Astrocyte of the cerebellum (primary cell): ENCODE data around the gene CACNA2D1.

Experiments
- DNase-seq: peaks from one replicate; pipeline ENCODE4 v3.0.0-alpha.2; 2011; ENCODE audit warnings: low read depth
- H3K4me3 ChIP-seq: 2 replicates; pipeline ENCODE4 v1.5.1; 2011; ENCODE audit warnings: mild to moderate bottlenecking, low read depth, low read length, moderate library complexity
- CTCF ChIP-seq: IDR thresholded peaks from 2 replicates; pipeline ENCODE4 v1.5.1; 2012; ENCODE audit warnings: low read length, low read depth, moderate library complexity, mild to moderate bottlenecking; ENCODE audit errors: missing control alignments
- in situ Hi-C: cut with HindIII; loops from 2 replicates; pipeline ENCODE4 v1.10.0; 2017; ENCODE audit warnings: low sequenced_read_pairs

CACNA2D1 gene

GRCh38 chr7:82263920-82264782, 179.4 kb downstream of the CACNA2D1 start:
- no peak overlapping the region for H3K4me3 ChIP-seq
- DNase-seq, result no peak
- in situ Hi-C loops, result no loop called here
- no peak for TF ChIP-seq CTCF

- TF ChIP-seq CTCF, result no peak
- in situ Hi-C loops, result no loop called here
- DNase-seq, result no peak
- no peak overlapping the region for H3K4me3 ChIP-seq
Measured at GRCh38 chr7:82258181-82258580, 185.4 kb downstream of the CACNA2D1 start.

DNA sequence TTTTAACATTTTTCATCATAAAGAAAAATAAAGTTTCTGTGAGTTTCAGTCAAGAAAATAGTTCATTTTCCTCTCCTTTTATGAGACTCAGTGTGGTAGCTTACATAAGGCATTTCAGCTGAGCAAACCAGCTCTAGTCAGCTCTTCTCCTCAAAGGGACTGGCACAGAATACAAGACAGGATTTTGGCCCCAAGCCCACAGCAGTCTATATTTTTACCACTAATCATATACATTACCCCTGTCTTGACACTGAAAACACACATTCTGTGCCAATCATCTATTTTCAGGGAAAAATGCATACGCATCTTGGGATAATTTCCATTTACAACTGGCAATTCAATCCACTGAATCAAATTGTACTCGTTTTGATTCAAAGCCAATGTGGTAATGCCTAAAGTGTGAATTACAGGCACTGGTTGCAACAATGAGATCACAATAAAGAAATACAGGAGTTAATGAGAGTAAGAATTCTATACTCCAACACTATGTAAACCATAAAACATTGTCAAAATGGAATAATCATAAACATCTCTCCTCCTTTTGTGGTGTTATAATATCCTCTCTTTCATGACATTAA, 186.4 kb downstream of the CACNA2D1 start:
- H3K4me3 ChIP-seq, result no peak overlapping the region
- in situ Hi-C loops, result no loop called here

DNA sequence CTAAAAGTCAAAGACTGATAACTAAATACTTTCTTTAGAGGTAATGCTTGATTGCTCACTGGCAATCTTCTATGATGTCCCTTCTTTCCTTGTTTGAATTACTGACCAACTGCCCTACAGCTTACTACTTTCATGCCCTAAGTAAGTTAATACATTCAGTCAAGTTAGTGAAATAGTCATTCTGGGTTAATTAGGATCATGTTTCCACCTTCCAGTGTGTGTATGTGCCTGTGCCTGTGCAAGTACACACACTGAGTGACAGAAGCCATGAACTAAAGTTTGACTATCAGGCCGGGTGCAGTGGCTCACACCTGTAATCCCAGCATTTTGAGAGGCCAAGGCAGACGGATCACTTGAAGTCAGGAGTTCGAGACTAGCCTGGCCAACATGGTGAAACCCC, 187.9 kb downstream of the CACNA2D1 start:
- no peak overlapping the region for H3K4me3 ChIP-seq
- no peak for TF ChIP-seq CTCF
- in situ Hi-C loops, result no loop called here
- DNase-seq, result no peak

More for the DNA sequence above, 186.4 kb downstream of the CACNA2D1 start:
- no peak for DNase-seq
- TF ChIP-seq CTCF, result no peak

DNA sequence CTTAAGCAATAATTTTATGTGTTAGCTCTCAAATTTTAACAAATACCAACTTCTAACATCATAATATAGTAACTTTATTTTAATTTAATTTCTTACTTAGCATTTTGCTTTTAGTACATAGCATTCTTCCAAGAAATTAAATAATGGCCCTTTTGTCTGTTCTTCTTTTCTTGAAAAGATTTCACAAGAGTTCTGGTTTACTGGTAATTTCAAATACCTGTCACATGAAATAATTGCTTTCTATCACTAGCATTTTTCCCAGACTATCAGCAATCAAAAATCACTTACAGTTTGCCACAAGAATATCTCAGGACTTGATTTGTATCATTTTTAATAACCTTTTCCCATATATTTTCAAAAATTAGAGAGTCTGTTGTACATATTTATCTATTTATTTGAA, 193.0 kb downstream of the CACNA2D1 start:
- TF ChIP-seq CTCF, result no peak
- in situ Hi-C loops, result no loop called here

GRCh38 chr7:82249979-82250378, 193.6 kb downstream of the CACNA2D1 start:
- in situ Hi-C loops, result no loop called here
- TF ChIP-seq CTCF, result no peak
- H3K4me3 ChIP-seq, result no peak overlapping the region
- DNase-seq, result no peak

More for the DNA sequence above, 193.0 kb downstream of the CACNA2D1 start:
- H3K4me3 ChIP-seq, result no peak overlapping the region
- DNase-seq, result no peak
